GM23338 (cell line): ENCODE measurements around the gene FABP1. TPM values are rescaled to one million over a fixed set of nuclear protein-coding genes. Genes with fewer than 3 reads are reported as not detected.
A peak's percentile ranks its signal among the peaks of the same experiment; 100 is the strongest.

ENCODE experiments used
- ATAC-seq: fragments of 200-7000 bp; cut with Tn5 transposase; 3 replicates; pipeline ENCODE4 v1.9.1; 2020
- DNase-seq: peaks from one replicate; pipeline ENCODE4 v3.0.0-alpha.2; 2015; ENCODE audit warnings: low spot score
- H2AFZ ChIP-seq: fragments of 200-600 bp; sonication (generic); 2 replicates; pipeline ENCODE4 v1.8.0; 2016; ENCODE audit warnings: antibody characterized with exemption, mild to moderate bottlenecking, moderate library complexity
- H3F3A ChIP-seq: fragments of 200-600 bp; sonication (generic); replicated peaks from 2 replicates; pipeline ENCODE4 v1.8.0; 2017; ENCODE audit warnings: antibody characterized with exemption, mixed run types, low read depth
- H3K27ac ChIP-seq: fragments of 200-600 bp; sonication (generic); 2 replicates; pipeline ENCODE4 v1.6.1; 2016; ENCODE audit warnings: low read depth
- H3K27me3 ChIP-seq: fragments of 200-600 bp; sonication (generic); 2 replicates; pipeline ENCODE4 v1.8.0; 2016; ENCODE audit warnings: mild to moderate bottlenecking, mixed run types, moderate library complexity; ENCODE audit not compliant: insufficient read depth
- H3K36me3 ChIP-seq: fragments of 200-600 bp; sonication (generic); 2 replicates; pipeline ENCODE4 v1.8.0; 2016; ENCODE audit warnings: mild to moderate bottlenecking; ENCODE audit not compliant: insufficient read depth
- H3K4me1 ChIP-seq: fragments of 200-600 bp; sonication (generic); 2 replicates; pipeline ENCODE4 v1.8.0; 2016; ENCODE audit warnings: mild to moderate bottlenecking, moderate library complexity; ENCODE audit not compliant: insufficient read depth
- H3K4me2 ChIP-seq: fragments of 200-600 bp; sonication (generic); 2 replicates; pipeline ENCODE4 v1.7.1; 2017; ENCODE audit warnings: mixed run types
- H3K4me3 ChIP-seq: fragments of 200-600 bp; sonication (generic); 2 replicates; pipeline ENCODE4 v1.6.1; 2016; ENCODE audit warnings: mixed run types
- H3K79me2 ChIP-seq: fragments of 200-600 bp; sonication (generic); replicated peaks from 2 replicates; pipeline ENCODE4 v1.8.0; 2017; ENCODE audit warnings: mild to moderate bottlenecking; ENCODE audit not compliant: insufficient read depth
- H3K9me2 ChIP-seq: fragments of 200-600 bp; sonication (generic); 2 replicates; pipeline ENCODE4 v1.8.0; 2017; ENCODE audit not compliant: insufficient read depth
- H4K20me1 ChIP-seq: fragments of 200-600 bp; sonication (generic); replicated peaks from 2 replicates; pipeline ENCODE4 v1.8.0; 2017; ENCODE audit warnings: mild to moderate bottlenecking; ENCODE audit not compliant: insufficient read depth
- H3K27ac Mint-ChIP-seq: 2 replicates; pipeline ENCODE4 v1.8.0; 2020; ENCODE audit warnings: inconsistent platforms, mild to moderate bottlenecking, moderate library complexity, mixed read lengths
- H3K27me3 Mint-ChIP-seq: 3 replicates; pipeline ENCODE4 v1.8.0; 2022; ENCODE audit warnings: low read depth, mild to moderate bottlenecking, moderate library complexity, mixed read lengths, inconsistent platforms; ENCODE audit not compliant: insufficient read depth, poor library complexity
- H3K36me3 Mint-ChIP-seq: 3 replicates; pipeline ENCODE4 v1.8.0; 2021; ENCODE audit warnings: low read depth, mild to moderate bottlenecking, inconsistent platforms, moderate library complexity, mixed read lengths
- H3K4me1 Mint-ChIP-seq: 3 replicates; pipeline ENCODE4 v1.8.0; 2020; ENCODE audit warnings: mild to moderate bottlenecking, inconsistent platforms, mixed read lengths
- H3K4me3 Mint-ChIP-seq: 3 replicates; pipeline ENCODE4 v1.8.0; 2021; ENCODE audit warnings: moderate library complexity, mild to moderate bottlenecking, inconsistent platforms, mixed read lengths
- H3K9me3 Mint-ChIP-seq: 3 replicates; pipeline ENCODE4 v1.8.0; 2020; ENCODE audit warnings: moderate library complexity, mild to moderate bottlenecking, inconsistent platforms, mixed read lengths
- CREB1 ChIP-seq: fragments of 250-450 bp; sonication (Bioruptor Pico); IDR thresholded peaks from 2 replicates; pipeline ENCODE4 v1.5.0; 2020; ENCODE audit warnings: low read depth, mild to moderate bottlenecking, moderate library complexity
- CTCF ChIP-seq, 2 experiments: fragments of 200-600 bp in 1 of 2; sonication (generic) in 1 of 2; conservative IDR thresholded peaks; 2 replicates each; pipeline versions ENCODE4 v1.5.1 to v1.6.1; 2016 to 2017; ENCODE audit warnings: antibody characterized with exemption in 2 of 2, low read depth in 2 of 2, mild to moderate bottlenecking in 2 of 2, moderate library complexity in 1 of 2
- ETS1 ChIP-seq: IDR thresholded peaks from 2 replicates; pipeline ENCODE4 v1.6.1; 2016; ENCODE audit warnings: antibody characterized with exemption
- EZH2 ChIP-seq: fragments of 200-600 bp; sonication (generic); IDR thresholded peaks from one replicate; pipeline ENCODE4 v1.8.0; 2017; ENCODE audit warnings: antibody characterized with exemption, mild to moderate bottlenecking, low read depth; ENCODE audit not compliant: unreplicated experiment
- EZH2phosphoT487 ChIP-seq: fragments of 200-600 bp; sonication (generic); IDR thresholded peaks from one replicate; pipeline ENCODE4 v1.8.1; 2018; ENCODE audit warnings: antibody characterized with exemption; ENCODE audit not compliant: unreplicated experiment
- JUNB ChIP-seq: IDR thresholded peaks from one replicate; pipeline ENCODE4 v1.6.1; 2016; ENCODE audit warnings: antibody characterized with exemption; ENCODE audit not compliant: unreplicated experiment
- NANOG ChIP-seq: IDR thresholded peaks from 2 replicates; pipeline ENCODE4 v1.6.1; 2016; ENCODE audit warnings: antibody characterized with exemption, borderline replicate concordance
- POLR2AphosphoS5 ChIP-seq: IDR thresholded peaks from 2 replicates; pipeline ENCODE4 v1.6.1; 2016; ENCODE audit warnings: antibody characterized with exemption, low read depth
- STAT1 ChIP-seq: IDR thresholded peaks from one replicate; pipeline ENCODE4 v1.6.1; 2016; ENCODE audit warnings: antibody characterized with exemption; ENCODE audit not compliant: unreplicated experiment
- ZNF114 ChIP-seq: fragments of 250-450 bp; sonication (Bioruptor Pico); IDR thresholded peaks from 2 replicates; pipeline ENCODE4 v1.5.0; 2020; ENCODE audit warnings: mild to moderate bottlenecking, moderate library complexity
- ZNF331 ChIP-seq: fragments of 250-450 bp; sonication (Bioruptor Pico); IDR thresholded peaks from 2 replicates; pipeline ENCODE4 v1.5.0; 2020; ENCODE audit warnings: low read depth, mild to moderate bottlenecking, moderate library complexity
- polyA plus RNA-seq: library from polyadenylated mRNA; unstranded; fragments of >200 nt; fragmentation: Nextera tagmentation; extraction: Ambion mirVana; gene quantifications from 2 replicates; pipeline ENCODE4 v1.2.1, GENCODE V29; 2016
- total RNA-seq: library from RNA; depleted of rRNA; stranded (reverse); fragments of >200 nt; shearing (Covaris generic); gene quantifications from 2 replicates; pipeline ENCODE4 v1.2.3, GENCODE V29; 2014
- TF ChIP-seq, protein P1 (sequence below): fragments of 250-450 bp; sonication (Bioruptor Pico); IDR thresholded peaks from 2 replicates; pipeline ENCODE4 v1.5.0; 2020; ENCODE audit warnings: mild to moderate bottlenecking, moderate library complexity
- TF ChIP-seq, protein P2 (sequence below): IDR thresholded peaks from one replicate; pipeline ENCODE4 v1.6.1; 2018; ENCODE audit warnings: antibody characterized with exemption; ENCODE audit not compliant: unreplicated experiment

FABP1 gene
- total and polyA plus RNA-seq, 2 experiments from 2014 or later: not detected

DNA sequence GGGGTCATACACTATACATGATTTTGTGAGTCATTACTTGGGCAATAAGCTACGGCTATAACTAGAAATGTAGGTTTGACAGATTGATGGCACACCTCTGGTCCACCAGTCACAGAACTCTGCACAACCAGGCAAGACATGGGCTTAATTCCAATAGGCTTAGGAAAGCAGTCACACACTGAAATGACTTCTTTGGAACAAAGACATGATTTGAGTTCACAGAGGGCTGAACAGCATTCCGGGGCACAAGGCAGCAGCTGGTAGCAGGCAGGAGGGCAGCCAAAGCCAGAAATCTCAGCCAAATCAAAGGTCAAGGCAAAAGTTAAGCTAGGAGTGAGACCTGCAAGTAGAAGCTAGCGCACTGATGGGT, 27.4 kb downstream of the FABP1 start:
- peaks cover 19% of the 10 kb centered on the region for H3K4me1 Mint-ChIP-seq
- H3K27ac Mint-ChIP-seq: no peak overlapping the region
- H3F3A ChIP-seq: no peaks in the 10 kb centered on the region
- H3K4me3 Mint-ChIP-seq: no peak overlapping the region
- H4K20me1 ChIP-seq: no peaks in the 10 kb centered on the region
- H3K27ac ChIP-seq: no peak overlapping the region
- H3K36me3 Mint-ChIP-seq: no peaks in the 10 kb centered on the region
- H3K4me3 ChIP-seq: no peak overlapping the region
- peaks cover 1% of the 10 kb centered on the region for H3K27me3 Mint-ChIP-seq
- peaks cover 7% of the 10 kb centered on the region for H3K4me1 ChIP-seq
- no peak for DNase-seq
- no peak for ATAC-seq
- peak overlapping the region; percentile 2 for H2AFZ ChIP-seq
- H3K27me3 ChIP-seq: no peaks in the 10 kb centered on the region
- peaks cover 4% of the 10 kb centered on the region; the same call in 1 of the 2 replicates for H3K9me2 ChIP-seq
- H3K36me3 ChIP-seq: no peaks in the 10 kb centered on the region
- 0 out of 2 replicates have a peak overlapping the region, but pooled peaks have one; percentile 18 for H3K4me2 ChIP-seq
- TF ChIP-seq, protein P1, sequence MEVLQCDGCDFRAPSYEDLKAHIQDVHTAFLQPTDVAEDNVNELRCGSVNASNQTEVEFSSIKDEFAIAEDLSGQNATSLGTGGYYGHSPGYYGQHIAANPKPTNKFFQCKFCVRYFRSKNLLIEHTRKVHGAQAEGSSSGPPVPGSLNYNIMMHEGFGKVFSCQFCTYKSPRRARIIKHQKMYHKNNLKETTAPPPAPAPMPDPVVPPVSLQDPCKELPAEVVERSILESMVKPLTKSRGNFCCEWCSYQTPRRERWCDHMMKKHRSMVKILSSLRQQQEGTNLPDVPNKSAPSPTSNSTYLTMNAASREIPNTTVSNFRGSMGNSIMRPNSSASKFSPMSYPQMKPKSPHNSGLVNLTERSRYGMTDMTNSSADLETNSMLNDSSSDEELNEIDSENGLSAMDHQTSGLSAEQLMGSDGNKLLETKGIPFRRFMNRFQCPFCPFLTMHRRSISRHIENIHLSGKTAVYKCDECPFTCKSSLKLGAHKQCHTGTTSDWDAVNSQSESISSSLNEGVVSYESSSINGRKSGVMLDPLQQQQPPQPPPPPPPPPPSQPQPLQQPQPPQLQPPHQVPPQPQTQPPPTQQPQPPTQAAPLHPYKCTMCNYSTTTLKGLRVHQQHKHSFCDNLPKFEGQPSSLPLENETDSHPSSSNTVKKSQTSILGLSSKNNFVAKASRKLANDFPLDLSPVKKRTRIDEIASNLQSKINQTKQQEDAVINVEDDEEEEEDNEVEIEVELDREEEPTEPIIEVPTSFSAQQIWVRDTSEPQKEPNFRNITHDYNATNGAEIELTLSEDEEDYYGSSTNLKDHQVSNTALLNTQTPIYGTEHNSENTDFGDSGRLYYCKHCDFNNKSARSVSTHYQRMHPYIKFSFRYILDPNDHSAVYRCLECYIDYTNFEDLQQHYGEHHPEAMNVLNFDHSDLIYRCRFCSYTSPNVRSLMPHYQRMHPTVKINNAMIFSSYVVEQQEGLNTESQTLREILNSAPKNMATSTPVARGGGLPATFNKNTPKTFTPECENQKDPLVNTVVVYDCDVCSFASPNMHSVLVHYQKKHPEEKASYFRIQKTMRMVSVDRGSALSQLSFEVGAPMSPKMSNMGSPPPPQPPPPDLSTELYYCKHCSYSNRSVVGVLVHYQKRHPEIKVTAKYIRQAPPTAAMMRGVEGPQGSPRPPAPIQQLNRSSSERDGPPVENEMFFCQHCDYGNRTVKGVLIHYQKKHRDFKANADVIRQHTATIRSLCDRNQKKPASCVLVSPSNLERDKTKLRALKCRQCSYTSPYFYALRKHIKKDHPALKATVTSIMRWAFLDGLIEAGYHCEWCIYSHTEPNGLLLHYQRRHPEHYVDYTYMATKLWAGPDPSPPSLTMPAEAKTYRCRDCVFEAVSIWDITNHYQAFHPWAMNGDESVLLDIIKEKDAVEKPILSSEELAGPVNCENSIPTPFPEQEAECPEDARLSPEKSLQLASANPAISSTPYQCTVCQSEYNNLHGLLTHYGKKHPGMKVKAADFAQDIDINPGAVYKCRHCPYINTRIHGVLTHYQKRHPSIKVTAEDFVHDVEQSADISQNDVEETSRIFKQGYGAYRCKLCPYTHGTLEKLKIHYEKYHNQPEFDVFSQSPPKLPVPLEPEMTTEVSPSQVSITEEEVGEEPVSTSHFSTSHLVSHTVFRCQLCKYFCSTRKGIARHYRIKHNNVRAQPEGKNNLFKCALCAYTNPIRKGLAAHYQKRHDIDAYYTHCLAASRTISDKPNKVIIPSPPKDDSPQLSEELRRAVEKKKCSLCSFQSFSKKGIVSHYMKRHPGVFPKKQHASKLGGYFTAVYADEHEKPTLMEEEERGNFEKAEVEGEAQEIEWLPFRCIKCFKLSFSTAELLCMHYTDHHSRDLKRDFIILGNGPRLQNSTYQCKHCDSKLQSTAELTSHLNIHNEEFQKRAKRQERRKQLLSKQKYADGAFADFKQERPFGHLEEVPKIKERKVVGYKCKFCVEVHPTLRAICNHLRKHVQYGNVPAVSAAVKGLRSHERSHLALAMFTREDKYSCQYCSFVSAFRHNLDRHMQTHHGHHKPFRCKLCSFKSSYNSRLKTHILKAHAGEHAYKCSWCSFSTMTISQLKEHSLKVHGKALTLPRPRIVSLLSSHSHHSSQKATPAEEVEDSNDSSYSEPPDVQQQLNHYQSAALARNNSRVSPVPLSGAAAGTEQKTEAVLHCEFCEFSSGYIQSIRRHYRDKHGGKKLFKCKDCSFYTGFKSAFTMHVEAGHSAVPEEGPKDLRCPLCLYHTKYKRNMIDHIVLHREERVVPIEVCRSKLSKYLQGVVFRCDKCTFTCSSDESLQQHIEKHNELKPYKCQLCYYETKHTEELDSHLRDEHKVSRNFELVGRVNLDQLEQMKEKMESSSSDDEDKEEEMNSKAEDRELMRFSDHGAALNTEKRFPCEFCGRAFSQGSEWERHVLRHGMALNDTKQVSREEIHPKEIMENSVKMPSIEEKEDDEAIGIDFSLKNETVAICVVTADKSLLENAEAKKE: no peak
- TF ChIP-seq EZH2phosphoT487 (no peak), EZH2 (no peak), STAT1 (no peak), POLR2AphosphoS5 (no peak), NANOG (no peak), CTCF (conservative IDR thresholded peaks at IDR 0.05; ENCODE audit: low read depth in 2 of 2) (no peak), ZNF114 (CRISPR knock-in tag) (no peak), ETS1 (no peak), CREB1 (CRISPR knock-in tag) (no peak), ZNF331 (CRISPR knock-in tag) (no peak), JUNB (no peak)
- TF ChIP-seq, protein P2, sequence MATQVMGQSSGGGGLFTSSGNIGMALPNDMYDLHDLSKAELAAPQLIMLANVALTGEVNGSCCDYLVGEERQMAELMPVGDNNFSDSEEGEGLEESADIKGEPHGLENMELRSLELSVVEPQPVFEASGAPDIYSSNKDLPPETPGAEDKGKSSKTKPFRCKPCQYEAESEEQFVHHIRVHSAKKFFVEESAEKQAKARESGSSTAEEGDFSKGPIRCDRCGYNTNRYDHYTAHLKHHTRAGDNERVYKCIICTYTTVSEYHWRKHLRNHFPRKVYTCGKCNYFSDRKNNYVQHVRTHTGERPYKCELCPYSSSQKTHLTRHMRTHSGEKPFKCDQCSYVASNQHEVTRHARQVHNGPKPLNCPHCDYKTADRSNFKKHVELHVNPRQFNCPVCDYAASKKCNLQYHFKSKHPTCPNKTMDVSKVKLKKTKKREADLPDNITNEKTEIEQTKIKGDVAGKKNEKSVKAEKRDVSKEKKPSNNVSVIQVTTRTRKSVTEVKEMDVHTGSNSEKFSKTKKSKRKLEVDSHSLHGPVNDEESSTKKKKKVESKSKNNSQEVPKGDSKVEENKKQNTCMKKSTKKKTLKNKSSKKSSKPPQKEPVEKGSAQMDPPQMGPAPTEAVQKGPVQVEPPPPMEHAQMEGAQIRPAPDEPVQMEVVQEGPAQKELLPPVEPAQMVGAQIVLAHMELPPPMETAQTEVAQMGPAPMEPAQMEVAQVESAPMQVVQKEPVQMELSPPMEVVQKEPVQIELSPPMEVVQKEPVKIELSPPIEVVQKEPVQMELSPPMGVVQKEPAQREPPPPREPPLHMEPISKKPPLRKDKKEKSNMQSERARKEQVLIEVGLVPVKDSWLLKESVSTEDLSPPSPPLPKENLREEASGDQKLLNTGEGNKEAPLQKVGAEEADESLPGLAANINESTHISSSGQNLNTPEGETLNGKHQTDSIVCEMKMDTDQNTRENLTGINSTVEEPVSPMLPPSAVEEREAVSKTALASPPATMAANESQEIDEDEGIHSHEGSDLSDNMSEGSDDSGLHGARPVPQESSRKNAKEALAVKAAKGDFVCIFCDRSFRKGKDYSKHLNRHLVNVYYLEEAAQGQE: no peak
- H3K79me2 ChIP-seq: no peaks in the 10 kb centered on the region
- H3K9me3 Mint-ChIP-seq: no peaks in the 10 kb centered on the region
